ENCODE data around the gene SMARCC2. TPM values are rescaled to one million over a fixed set of nuclear protein-coding genes. Genes with fewer than 3 reads are reported as not detected.
A peak's percentile ranks its signal among the peaks of the same experiment; 100 is the strongest.

Gene SMARCC2
- total RNA-seq, 2 experiments from 2014 or later, result 133 to 137 TPM

DNA sequence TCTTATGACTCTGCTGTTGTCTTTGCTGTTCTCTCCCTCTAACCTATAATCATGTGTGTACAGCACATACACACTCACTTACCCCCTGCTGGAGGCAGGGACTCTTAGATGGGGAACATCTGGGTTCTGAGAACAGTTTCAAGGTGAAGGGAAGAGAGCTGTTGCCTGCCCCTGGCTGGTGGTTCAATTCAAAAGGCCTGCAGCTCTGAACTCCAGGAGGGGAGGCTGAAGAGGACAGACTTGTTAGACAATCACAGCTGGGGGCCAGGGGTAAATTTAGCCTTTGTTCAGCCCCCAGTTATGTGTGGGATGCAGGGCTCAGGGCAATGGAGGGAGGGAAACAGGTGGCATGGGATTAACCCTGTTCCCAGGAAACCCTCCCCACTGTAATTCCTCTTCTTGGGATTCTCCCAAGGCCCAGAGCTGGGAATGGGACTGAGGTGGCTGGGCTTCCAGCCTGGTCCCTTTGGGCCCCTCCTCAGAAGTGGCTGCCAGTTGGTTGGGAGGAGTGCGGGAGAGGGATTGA, 35.0 kb downstream of the SMARCC2 start:
- peak overlapping the region; percentile 16 for H3K27ac Mint-ChIP-seq

DNA sequence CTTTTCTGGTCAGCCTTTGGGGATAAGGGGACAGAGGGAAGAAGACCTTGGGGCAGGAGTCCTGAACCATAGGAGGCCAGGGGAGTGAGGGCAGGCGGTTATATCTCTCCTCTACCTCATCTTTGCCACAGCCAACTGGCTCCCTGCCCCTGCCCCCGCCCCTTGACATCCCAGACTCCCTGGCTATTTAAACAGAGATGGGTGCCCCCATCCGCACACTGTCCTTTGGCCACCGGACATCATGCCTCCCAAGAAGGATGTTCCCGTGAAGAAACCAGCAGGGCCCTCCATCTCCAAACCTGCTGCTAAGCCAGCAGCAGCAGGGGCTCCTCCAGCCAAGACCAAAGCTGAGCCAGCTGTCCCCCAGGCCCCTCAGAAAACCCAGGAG, 35.6 kb downstream of the SMARCC2 start:
- peaks cover 56% of the 10 kb centered on the region for H3K4me1 Mint-ChIP-seq
- H3K9me3 Mint-ChIP-seq, result no peaks in the 10 kb centered on the region

More for the DNA sequence above, 35.0 kb downstream of the SMARCC2 start:
- H3K4me3 Mint-ChIP-seq, result no peak overlapping the region
- DNase-seq, result no peak
- POLR2A ChIA-PET, result interaction anchor here (1.4 to 4.7 kb wide), 5 partner anchors 9 to 50 kb away, joined by 4 to 42 read pairs (median 13); partner anchors contain the start of genes ESYT1, PA2G4, SMARCC2 and ZC3H10
- no peaks in the 10 kb centered on the region for H3K9me3 Mint-ChIP-seq
- H3K4me1 Mint-ChIP-seq, result peaks cover 56% of the 10 kb centered on the region
- H3K27me3 Mint-ChIP-seq, result no peaks in the 10 kb centered on the region
- peaks cover 38% of the 10 kb centered on the region for H3K36me3 Mint-ChIP-seq (ENCODE audit: low read depth)
- CTCF ChIA-PET, result interaction anchor here (1.6 kb wide), 1 partner anchor 27 kb away, joined by 4 read pairs; the partner anchor contains the start of gene ESYT1

DNA sequence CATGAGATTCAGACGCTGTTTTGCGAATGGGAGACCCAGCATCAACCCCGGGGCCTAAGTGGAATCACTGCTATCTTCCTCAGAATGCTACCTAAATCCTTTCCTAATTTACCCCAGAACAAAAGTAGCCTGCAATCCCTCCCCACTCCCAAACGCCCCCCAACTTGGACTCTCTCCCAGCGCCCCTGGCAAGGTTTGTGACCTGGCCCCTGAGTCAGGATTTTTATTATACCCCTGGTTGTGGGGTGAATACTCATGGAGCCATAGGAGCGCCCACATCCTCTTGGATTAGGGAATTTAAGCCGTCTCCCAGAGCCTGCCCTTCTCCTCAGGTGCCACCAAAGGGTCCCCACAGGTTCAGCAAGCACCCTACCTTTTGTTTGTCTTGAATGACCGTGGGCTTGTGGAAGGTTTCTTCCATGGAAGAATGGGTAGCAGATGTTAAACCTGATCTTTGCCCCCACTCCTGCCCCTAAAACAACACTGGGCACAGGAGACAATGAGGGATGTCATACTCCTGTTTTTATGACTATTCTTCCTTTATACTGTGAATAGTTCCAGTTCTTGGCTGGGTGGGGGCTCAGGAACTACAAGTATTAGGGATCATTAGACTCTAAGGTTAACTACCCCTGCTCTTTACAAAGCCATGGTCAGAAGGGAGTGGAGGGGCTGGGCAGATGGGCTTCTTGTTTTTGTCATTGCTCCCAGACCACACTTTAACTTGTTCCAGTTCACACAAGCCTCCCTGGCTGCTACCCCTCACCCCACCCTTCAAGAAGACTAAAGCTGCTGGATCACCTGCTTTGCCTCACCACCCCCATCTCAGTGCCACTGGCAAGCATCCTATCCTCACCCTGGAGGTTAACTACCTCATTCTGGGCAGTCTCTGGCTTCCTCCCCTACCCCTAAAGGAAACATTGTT, 36.3 kb downstream of the SMARCC2 start:
- peak overlapping the region; percentile 94 for H3K4me3 Mint-ChIP-seq
- DNase-seq, result no peak
- H3K36me3 Mint-ChIP-seq (ENCODE audit: low read depth), result peaks cover 27% of the 10 kb centered on the region
- peaks cover 56% of the 10 kb centered on the region for H3K4me1 Mint-ChIP-seq
- no peaks in the 10 kb centered on the region for H3K27me3 Mint-ChIP-seq
- H3K9me3 Mint-ChIP-seq, result no peaks in the 10 kb centered on the region
- POLR2A ChIA-PET, result interaction anchor here (1.4 to 4.7 kb wide), 5 partner anchors 10 to 49 kb away, joined by 4 to 53 read pairs (median 13); partner anchors contain the start of genes ESYT1, PA2G4 and SMARCC2
- CTCF ChIA-PET, result no interaction called here
- peak overlapping the region; percentile 100 for H3K27ac Mint-ChIP-seq

More for the DNA sequence above, 35.6 kb downstream of the SMARCC2 start:
- CTCF ChIA-PET, result interaction anchor here (1.6 kb wide), 1 partner anchor 26 kb away, joined by 4 read pairs; the partner anchor contains the start of gene ESYT1
- H3K4me3 Mint-ChIP-seq, result peak overlapping the region; percentile 94
- POLR2A ChIA-PET, result interaction anchor here (1.4 to 4.7 kb wide), 4 partner anchors 10 to 50 kb away, joined by 4 to 42 read pairs (median 8); partner anchors contain the start of genes ESYT1, PA2G4 and SMARCC2
- H3K36me3 Mint-ChIP-seq (ENCODE audit: low read depth), result peaks cover 32% of the 10 kb centered on the region
- H3K27ac Mint-ChIP-seq, result peak overlapping the region; percentile 100
- no peaks in the 10 kb centered on the region for H3K27me3 Mint-ChIP-seq
- DNase-seq, result no peak

DNA sequence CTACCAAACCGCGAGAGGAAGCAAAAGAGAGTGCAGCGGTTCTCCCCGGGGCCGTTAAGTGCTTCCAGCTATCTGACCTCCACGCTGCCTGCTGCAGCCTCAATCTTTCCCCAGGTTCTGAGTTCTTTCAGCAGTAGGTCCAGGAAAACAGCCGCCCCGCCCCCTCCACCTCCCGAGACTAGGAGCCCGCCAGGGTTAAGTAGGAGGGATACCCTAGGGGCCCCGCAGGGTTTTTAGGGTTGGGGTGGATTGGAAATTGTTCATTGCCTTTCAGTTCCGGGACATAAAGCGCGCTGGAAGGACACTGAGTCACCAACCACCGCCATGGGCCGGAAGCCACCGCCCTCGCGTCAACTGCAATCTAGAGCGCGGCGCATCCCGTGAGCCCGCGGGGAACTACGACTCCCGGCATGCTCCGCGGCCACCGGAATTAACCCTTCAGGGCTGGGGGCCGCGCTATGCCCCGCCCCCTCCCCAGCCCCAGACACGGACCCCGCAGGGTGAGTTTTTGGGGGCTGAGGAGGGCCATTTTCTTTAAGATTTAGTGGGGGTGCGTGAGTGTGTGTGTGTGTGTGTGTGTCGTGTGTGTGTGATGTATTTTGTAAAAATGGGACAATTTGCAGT, 37.0 kb downstream of the SMARCC2 start, which contains the start of gene MYL6B:
MYL6B (plus strand) TSS at position 456 of the 624 bp plus-strand sequence. CDS start 1,332 bp downstream, outside the sequence.
- H3K27ac Mint-ChIP-seq, result peak within 1 kb of the TSS; percentile 100
- H3K36me3 Mint-ChIP-seq (ENCODE audit: low read depth), result peaks cover 24% of the 10 kb centered on the region
- H3K4me3 Mint-ChIP-seq, result peak within 1 kb of the TSS; percentile 94
- H3K9me3 Mint-ChIP-seq, result no peaks in the 10 kb centered on the region
- peak; percentile 97 for DNase-seq
- peaks cover 51% of the 10 kb centered on the region for H3K4me1 Mint-ChIP-seq
- ChIA-PET CTCF (interaction anchor here (0.6 to 2.0 kb wide), 14 partner anchors 10 to 108 kb away, joined by 3 to 18 read pairs (median 5); partner anchors contain the start of genes ESYT1, SMARCC2 and ZC3H10), POLR2A (interaction anchor here (0.7 to 5.5 kb wide), 22 partner anchors 9 to 335 kb away, joined by 3 to 66 read pairs (median 7); partner anchors contain the start of genes CNPY2, ESYT1, MYL6 and ORMDL2)
- H3K27me3 Mint-ChIP-seq, result no peaks in the 10 kb centered on the region

DNA sequence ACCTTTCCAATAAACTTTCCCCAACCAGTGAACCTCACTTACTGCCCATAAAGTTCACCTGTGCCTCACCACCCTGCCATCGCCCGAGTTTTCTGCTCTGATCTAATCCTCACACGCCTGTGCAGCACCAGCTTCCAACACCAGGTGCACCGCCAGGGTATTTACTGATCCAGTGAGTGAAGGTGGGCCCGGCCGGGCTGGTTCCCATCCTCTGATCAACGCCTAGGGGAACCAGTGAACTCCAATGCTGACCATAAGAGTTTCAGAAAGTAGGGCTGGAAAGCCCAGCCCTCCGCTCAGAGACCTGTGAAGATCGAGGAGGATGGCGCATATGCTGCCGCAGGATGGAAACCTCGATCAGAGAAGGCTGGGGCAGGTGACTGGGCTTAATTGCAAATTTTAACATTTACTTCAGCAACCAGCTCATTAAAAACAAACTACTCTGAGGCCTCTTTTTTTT, 37.6 kb downstream of the SMARCC2 start:
- Mint-ChIP-seq H3K4me1 (peaks cover 53% of the 10 kb centered on the region), H3K27ac (peak overlapping the region; percentile 100)

DNA sequence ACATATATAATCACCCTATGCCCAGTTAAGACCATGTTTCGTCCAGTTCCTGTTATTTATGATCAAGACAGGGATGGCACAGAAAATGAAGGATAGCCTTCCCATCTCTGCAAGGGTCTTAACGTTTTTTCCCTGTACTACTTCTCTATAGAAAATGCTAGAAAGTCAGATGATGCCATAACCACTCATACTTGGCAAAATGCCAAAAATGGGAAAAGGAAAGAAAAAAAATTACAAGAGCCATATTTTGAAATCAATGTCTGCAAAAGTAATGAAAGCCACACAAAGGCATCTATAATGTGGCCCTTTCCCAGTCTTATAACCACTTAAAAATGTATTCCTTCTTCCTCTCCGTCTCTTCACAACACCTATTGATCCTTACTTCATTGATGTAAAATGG, 38.7 kb downstream of the SMARCC2 start:
- Mint-ChIP-seq H3K36me3 (ENCODE audit: low read depth) (peaks cover 20% of the 10 kb centered on the region), H3K4me3 (peak overlapping the region; percentile 94), H3K27ac (peak overlapping the region; percentile 100), H3K27me3 (no peaks in the 10 kb centered on the region), H3K4me1 (peaks cover 51% of the 10 kb centered on the region), H3K9me3 (no peaks in the 10 kb centered on the region)
- ChIA-PET POLR2A (interaction anchor here (0.7 to 5.5 kb wide), 6 partner anchors 11 to 46 kb away, joined by 3 to 66 read pairs (median 18); partner anchors contain the start of genes ESYT1, MYL6, PA2G4 and SMARCC2), CTCF (interaction anchor here (1.1 to 2.0 kb wide), 5 partner anchors 11 to 39 kb away, joined by 4 to 18 read pairs (median 6); partner anchors contain the start of genes ESYT1 and SMARCC2)
- DNase-seq, result no peak

More for the DNA sequence above, 37.6 kb downstream of the SMARCC2 start:
- peak overlapping the region; percentile 94 for H3K4me3 Mint-ChIP-seq
- POLR2A ChIA-PET, result interaction anchor here (0.6 to 5.5 kb wide), 25 partner anchors 9 to 413 kb away, joined by 3 to 66 read pairs (median 6); partner anchors contain the start of genes CNPY2, ESYT1, MYL6 and ORMDL2
- H3K36me3 Mint-ChIP-seq (ENCODE audit: low read depth), result peaks cover 22% of the 10 kb centered on the region
- H3K27me3 Mint-ChIP-seq, result no peaks in the 10 kb centered on the region
- CTCF ChIA-PET, result interaction anchor here (0.6 to 2.0 kb wide), 16 partner anchors 9 to 216 kb away, joined by 3 to 18 read pairs (median 4); partner anchors contain the start of genes ESYT1, SMARCC2 and ZC3H10
- peak; percentile 76 for DNase-seq
- no peaks in the 10 kb centered on the region for H3K9me3 Mint-ChIP-seq

DNA sequence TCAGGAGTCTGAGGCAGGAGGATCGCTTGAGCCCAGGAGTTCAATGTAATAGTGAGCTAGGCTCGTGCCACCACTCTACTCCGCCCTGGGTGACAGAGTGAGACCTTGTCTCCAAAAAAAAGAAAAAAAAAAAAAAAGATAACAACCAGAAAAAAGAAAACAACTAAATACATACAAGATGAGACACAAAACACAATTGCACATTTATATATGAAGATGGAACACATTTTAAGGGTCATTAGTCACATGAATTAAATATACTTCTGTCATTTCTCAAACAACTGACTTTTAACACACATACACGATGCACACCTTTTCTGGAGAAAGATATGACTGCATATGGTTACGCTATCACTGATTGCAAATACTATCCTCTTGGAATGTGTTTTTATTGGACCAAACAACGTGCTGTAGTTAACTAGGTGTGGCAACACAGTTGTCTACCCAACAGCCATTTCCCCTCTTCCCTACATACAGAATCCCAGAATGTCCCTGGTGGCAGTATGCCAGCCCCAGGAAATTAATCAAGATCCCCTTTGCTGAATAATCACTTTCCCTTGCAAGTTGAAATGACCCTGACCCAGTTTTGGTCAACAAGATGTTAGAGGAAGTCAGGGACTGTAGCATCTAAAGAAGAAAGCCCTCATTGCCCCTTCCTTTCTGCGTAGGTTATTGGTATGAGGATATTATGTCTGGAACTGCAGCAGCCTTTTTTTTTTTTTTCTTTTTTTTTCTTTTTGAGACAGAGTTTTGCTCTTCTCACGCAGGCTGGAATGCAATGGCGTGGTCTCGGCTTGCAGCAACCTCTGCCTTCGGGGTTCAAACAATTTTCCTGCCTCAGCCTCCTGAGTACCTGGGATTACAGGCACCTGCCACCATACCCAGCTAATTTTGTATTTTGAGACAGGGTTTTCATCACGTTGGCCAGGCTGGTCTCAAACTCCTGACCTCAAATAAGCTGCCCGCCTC, 42.5 kb downstream of the SMARCC2 start:
- H3K9me3 Mint-ChIP-seq, result no peaks in the 10 kb centered on the region
- H3K27me3 Mint-ChIP-seq, result no peaks in the 10 kb centered on the region
- POLR2A ChIA-PET, result interaction anchor here (0.7 to 5.5 kb wide), 3 partner anchors 8 to 18 kb away, joined by 3 to 66 read pairs (median 4); partner anchors contain the start of genes ESYT1 and MYL6
- H3K4me3 Mint-ChIP-seq, result no peak overlapping the region
- CTCF ChIA-PET, result no interaction called here
- peak overlapping the region; percentile 7 for H3K27ac Mint-ChIP-seq
- peaks cover 43% of the 10 kb centered on the region for H3K36me3 Mint-ChIP-seq (ENCODE audit: low read depth)
- peaks cover 45% of the 10 kb centered on the region for H3K4me1 Mint-ChIP-seq
- no peak for DNase-seq

DNA sequence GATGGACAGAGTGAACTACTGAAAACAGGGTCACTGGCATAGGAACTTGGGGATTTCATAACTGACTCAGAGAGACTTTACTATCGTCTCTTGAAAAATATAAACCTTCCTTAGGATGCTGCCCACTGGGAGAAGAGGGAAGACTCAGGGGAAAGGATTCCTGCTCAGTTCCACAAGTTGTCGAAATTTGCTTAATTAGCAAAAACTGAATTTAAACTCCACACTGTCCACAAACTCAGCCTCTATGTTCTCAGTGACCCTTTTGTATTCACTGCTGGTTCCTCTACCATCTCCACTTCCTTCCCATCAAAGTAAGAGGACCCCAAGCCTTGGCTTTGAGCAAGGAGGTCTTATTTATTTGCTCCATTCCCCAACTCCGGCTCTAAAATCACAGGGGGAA, 44.1 kb downstream of the SMARCC2 start:
- Mint-ChIP-seq H3K4me3 (no peak overlapping the region), H3K27ac (no peak overlapping the region), H3K9me3 (no peaks in the 10 kb centered on the region), H3K4me1 (peaks cover 41% of the 10 kb centered on the region), H3K27me3 (no peaks in the 10 kb centered on the region), H3K36me3 (ENCODE audit: low read depth) (peaks cover 46% of the 10 kb centered on the region)
- ChIA-PET CTCF (interaction anchor here (1.5 kb wide), 1 partner anchor 98 kb away, joined by 4 read pairs; no protein-coding TSS in a partner anchor), POLR2A (interaction anchor here (0.9 to 1.4 kb wide), 3 partner anchors 9 to 77 kb away, joined by 5 to 7 read pairs (median 6); partner anchors contain the start of gene RNF41)
- DNase-seq, result no peak

DNA sequence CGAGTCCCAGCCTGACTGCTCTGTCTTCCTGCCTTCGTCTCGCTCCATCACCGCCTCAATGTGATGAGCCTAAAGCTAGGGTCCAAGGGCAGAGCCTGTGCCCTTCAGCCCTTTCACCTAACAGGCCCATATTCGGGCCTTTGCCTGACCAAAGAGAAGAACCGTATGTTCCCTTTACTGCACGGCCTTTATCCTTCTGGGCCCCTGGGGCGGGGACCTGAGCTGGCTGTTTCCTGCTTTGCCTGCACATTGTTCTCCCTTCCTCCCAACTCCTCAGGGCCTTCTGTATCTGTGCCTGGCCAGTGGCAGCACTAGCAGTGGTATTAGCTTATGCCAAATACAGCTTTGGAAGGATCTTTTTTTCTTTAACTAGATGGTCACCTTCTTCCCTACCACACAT, 45.4 kb downstream of the SMARCC2 start:
- ChIA-PET POLR2A (interaction anchor here (0.9 to 3.1 kb wide), 6 partner anchors 8 to 78 kb away, joined by 3 to 18 read pairs (median 6); partner anchors contain the start of genes MYL6, MYL6B, RNF41 and ZC3H10), CTCF (interaction anchor here (1.5 to 4.3 kb wide), 2 partner anchors 8 to 97 kb away, joined by 4 to 14 read pairs; partner anchors contain the start of gene MYL6B)
- no peak for DNase-seq
- no peaks in the 10 kb centered on the region for H3K9me3 Mint-ChIP-seq
- H3K4me3 Mint-ChIP-seq, result no peak overlapping the region
- H3K27ac Mint-ChIP-seq, result peak overlapping the region; percentile 70
- peaks cover 58% of the 10 kb centered on the region for H3K36me3 Mint-ChIP-seq (ENCODE audit: low read depth)
- H3K4me1 Mint-ChIP-seq, result peaks cover 47% of the 10 kb centered on the region
- no peaks in the 10 kb centered on the region for H3K27me3 Mint-ChIP-seq

DNA sequence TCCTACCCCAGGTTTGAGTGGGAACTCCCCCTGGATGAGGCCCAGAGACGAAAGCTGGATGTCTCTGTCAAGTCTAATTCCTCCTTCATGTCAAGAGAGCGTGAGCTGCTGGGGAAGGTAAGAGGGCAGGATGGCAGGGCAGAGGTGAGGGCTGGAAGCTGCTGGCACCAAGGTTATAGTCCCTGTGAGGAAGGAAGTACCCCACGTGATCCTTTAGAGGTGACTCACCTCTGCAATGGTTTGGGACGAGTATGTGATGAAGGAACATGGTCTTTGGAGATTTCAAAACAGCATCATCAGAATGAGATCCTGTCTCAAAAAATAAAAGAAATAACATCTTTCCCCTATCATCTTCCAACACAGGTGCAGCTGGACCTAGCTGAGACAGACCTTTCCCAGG, 46.1 kb downstream of the SMARCC2 start:
- H3K27ac Mint-ChIP-seq, result peak overlapping the region; percentile 70
- no peak for DNase-seq
- no peaks in the 10 kb centered on the region for H3K9me3 Mint-ChIP-seq
- H3K36me3 Mint-ChIP-seq (ENCODE audit: low read depth), result peaks cover 65% of the 10 kb centered on the region
- ChIA-PET CTCF (interaction anchor here (1.0 to 4.3 kb wide), 3 partner anchors 9 to 46 kb away, joined by 3 to 14 read pairs (median 5); partner anchors contain the start of genes ESYT1, MYL6B and SMARCC2), POLR2A (interaction anchor here (0.8 to 3.2 kb wide), 5 partner anchors 9 to 29 kb away, joined by 3 to 18 read pairs (median 18); partner anchors contain the start of genes MYL6, MYL6B and ZC3H10)
- no peaks in the 10 kb centered on the region for H3K27me3 Mint-ChIP-seq
- H3K4me3 Mint-ChIP-seq, result no peak overlapping the region
- peaks cover 53% of the 10 kb centered on the region for H3K4me1 Mint-ChIP-seq
